ENCODE measurements around the gene SEPTIN14.
"Not testable (repeated sequence)": the region's sequence is repeated elsewhere in the genome, so short reads cannot be mapped to it uniquely, and the experiment has no call there.

- TF ChIP-seq RAD21 (IDR thresholded peaks at IDR 0.05; ENCODE audit: low read depth) = peak; percentile 21; the same call in 1 of the 2 replicates
- TF ChIP-seq YY1 (IDR thresholded peaks at IDR 0.05; ENCODE audit: low read depth) = not testable (repeated sequence)
These were observed 117.8 kb downstream of the SEPTIN14 start for GRCh38 chr7:55744706-55745105.

Measured in Ishikawa (cell line).